RWPE1 (cell line): ENCODE measurements around the gene ZFP57.

Source experiments
- CTCF ChIA-PET: fragments of 350-600 bp; sonication (Branson Sonifier 250); formaldehyde crosslinking; extraction: SDS; loops from one replicate; lab custom pipeline; 2021; lab: Yijun Ruan, JAX
- POLR2A ChIA-PET: fragments of 400-600 bp; formaldehyde crosslinking; extraction: SDS; loops from one replicate; lab custom pipeline; 2020; ENCODE audit warnings: antibody characterized with exemption; ENCODE audit not compliant: low non-redundant PET; lab: Yijun Ruan, JAX
- DNase-seq: peaks from one replicate; pipeline ENCODE4 v3.0.0; 2012; ENCODE audit warnings: low spot score
- H3K27ac ChIP-seq: fragments of 450-650 bp; 2 replicates; pipeline ENCODE4 v1.5.1; 2017
- TF ChIP-seq, protein P1 (sequence below): fragments of 450-650 bp; conservative IDR thresholded peaks from 2 replicates; pipeline ENCODE4 v1.5.1; 2017; ENCODE audit warnings: low read depth, mild to moderate bottlenecking

ZFP57 gene

DNA sequence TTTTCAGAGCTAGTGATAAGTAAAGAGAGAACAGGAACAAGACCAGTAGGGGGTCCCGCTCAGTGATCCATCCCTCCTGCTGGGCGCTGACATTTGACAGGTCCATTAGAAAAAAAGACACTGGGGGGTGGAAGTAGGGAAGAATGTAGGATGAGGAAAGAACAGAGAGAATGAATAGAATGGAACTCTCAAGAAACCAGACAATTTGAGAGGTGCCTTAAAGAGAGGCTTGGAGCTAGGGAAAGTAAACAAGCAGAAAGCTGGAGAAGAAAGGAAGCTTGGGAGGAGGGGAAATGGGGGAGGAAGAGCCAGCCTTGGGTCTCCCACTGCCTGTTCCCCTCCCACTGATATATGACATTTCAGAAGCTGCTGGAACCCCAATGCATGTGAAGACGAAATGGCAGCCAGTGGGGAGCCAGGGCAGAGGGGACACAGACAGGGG, 56.4 kb downstream of the ZFP57 start:
- DNase-seq = no peak
- ChIA-PET POLR2A (no interaction called here), CTCF (interaction anchor here (0.6 kb wide), 1 partner anchor 17 kb away, joined by 3 read pairs; no protein-coding TSS in a partner anchor)
- H3K27ac ChIP-seq = no peak overlapping the region
- TF ChIP-seq, protein P1, sequence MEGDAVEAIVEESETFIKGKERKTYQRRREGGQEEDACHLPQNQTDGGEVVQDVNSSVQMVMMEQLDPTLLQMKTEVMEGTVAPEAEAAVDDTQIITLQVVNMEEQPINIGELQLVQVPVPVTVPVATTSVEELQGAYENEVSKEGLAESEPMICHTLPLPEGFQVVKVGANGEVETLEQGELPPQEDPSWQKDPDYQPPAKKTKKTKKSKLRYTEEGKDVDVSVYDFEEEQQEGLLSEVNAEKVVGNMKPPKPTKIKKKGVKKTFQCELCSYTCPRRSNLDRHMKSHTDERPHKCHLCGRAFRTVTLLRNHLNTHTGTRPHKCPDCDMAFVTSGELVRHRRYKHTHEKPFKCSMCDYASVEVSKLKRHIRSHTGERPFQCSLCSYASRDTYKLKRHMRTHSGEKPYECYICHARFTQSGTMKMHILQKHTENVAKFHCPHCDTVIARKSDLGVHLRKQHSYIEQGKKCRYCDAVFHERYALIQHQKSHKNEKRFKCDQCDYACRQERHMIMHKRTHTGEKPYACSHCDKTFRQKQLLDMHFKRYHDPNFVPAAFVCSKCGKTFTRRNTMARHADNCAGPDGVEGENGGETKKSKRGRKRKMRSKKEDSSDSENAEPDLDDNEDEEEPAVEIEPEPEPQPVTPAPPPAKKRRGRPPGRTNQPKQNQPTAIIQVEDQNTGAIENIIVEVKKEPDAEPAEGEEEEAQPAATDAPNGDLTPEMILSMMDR = no peak
